H1 (cell line): ENCODE measurements around the gene SLC16A5. TPM values are rescaled to one million over a fixed set of nuclear protein-coding genes. Genes with fewer than 3 reads are reported as not detected.

Source experiments
- ATF3 ChIP-seq: IDR thresholded peaks from 2 replicates; pipeline ENCODE4 v1.6.1; 2011; ENCODE audit warnings: low read depth, mild to moderate bottlenecking, low read length; ENCODE audit not compliant: insufficient read depth
- CBX5 ChIP-seq: fragments of 300-800, 300-1000 bp; sonication (generic); IDR thresholded peaks from 2 replicates; pipeline ENCODE4 v1.7.1; 2016; ENCODE audit warnings: antibody characterized with exemption, low read length, low read depth
- E2F6 ChIP-seq: IDR thresholded peaks from 2 replicates; pipeline ENCODE4 v1.6.1; 2012; ENCODE audit warnings: inconsistent platforms
- GTF2F1 ChIP-seq: IDR thresholded peaks from 2 replicates; pipeline ENCODE4 v1.6.1; 2012; ENCODE audit warnings: low read depth, low read length, improper control_type of control experiment, borderline replicate concordance
- RXRA ChIP-seq: IDR thresholded peaks from 2 replicates; pipeline ENCODE4 v1.6.1; 2011; ENCODE audit warnings: low read depth, mild to moderate bottlenecking, low read length, moderate library complexity; ENCODE audit not compliant: insufficient read depth
- polyA plus RNA-seq, 7 experiments: library from polyadenylated mRNA; depleted of rRNA in 3 of 7; stranded (reverse) in 5 of 7; unstranded in 2 of 7; fragments of >200 nt in 5 of 7; fragments of 200-250 nt in 2 of 7; gene quantifications; 1 replicate in 5 of 7; 2 replicates in 1 of 7; 4 replicates in 1 of 7; pipeline versions ENCODE4 v1.2.1 to v1.2.3, GENCODE V29; 2011 to 2013; ENCODE audit warnings: missing spikeins in 2 of 7, mixed read lengths in 2 of 7
- total RNA-seq: library from RNA; stranded (reverse); fragmentation: NEBNext Ultra II Directional; extraction: Animal tissue kit (Norgen Biotek cat#: 25700); gene quantifications from 2 replicates; pipeline ENCODE4 v1.2.1, GENCODE V29; 2021
- TF ChIP-seq, protein P1 (sequence below): fragments of 300-600 bp; sonication (generic); IDR thresholded peaks from 2 replicates; pipeline ENCODE4 v1.7.1; 2012; ENCODE audit warnings: low read length, moderate library complexity, mild to moderate bottlenecking, inconsistent platforms; ENCODE audit not compliant: insufficient replicate concordance

Gene SLC16A5
- total and polyA plus RNA-seq, 2 of the 8 experiments (the other 6 are each of a cell fraction or from before 2014, with no cell fraction given), result 17.1 to 34.7 TPM

DNA sequence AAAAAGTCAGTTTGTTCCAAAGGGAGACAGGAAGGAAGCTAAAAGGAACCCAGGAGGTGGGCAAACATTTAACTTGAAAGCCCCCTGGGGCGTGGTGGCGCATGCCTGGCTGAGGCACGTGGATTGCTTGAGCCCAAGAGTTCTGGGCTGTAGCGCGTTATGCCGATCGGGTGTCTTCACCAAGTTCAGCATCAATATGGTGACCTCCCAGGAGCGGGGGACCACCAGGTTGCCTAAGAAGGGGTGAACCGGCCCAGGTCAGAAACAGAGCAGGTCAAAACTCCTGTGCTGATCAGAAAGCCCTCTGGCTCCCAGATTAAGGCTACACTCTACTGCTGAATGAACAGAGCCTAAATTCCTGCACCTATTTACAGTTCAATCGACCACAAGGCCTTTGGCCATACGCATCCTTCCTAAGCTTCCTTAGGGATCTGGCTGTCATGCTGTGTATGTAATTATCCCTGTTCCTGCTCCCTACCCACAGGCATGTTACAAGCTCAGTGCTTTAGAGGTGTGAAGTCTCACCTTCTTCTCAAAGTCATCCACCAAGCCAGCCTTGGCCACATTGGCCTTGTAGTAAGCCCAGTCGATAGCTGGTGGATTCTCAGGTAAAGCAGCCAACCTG is 46.0 kb upstream of the SLC16A5 start (continued):
- TF ChIP-seq, protein P1, sequence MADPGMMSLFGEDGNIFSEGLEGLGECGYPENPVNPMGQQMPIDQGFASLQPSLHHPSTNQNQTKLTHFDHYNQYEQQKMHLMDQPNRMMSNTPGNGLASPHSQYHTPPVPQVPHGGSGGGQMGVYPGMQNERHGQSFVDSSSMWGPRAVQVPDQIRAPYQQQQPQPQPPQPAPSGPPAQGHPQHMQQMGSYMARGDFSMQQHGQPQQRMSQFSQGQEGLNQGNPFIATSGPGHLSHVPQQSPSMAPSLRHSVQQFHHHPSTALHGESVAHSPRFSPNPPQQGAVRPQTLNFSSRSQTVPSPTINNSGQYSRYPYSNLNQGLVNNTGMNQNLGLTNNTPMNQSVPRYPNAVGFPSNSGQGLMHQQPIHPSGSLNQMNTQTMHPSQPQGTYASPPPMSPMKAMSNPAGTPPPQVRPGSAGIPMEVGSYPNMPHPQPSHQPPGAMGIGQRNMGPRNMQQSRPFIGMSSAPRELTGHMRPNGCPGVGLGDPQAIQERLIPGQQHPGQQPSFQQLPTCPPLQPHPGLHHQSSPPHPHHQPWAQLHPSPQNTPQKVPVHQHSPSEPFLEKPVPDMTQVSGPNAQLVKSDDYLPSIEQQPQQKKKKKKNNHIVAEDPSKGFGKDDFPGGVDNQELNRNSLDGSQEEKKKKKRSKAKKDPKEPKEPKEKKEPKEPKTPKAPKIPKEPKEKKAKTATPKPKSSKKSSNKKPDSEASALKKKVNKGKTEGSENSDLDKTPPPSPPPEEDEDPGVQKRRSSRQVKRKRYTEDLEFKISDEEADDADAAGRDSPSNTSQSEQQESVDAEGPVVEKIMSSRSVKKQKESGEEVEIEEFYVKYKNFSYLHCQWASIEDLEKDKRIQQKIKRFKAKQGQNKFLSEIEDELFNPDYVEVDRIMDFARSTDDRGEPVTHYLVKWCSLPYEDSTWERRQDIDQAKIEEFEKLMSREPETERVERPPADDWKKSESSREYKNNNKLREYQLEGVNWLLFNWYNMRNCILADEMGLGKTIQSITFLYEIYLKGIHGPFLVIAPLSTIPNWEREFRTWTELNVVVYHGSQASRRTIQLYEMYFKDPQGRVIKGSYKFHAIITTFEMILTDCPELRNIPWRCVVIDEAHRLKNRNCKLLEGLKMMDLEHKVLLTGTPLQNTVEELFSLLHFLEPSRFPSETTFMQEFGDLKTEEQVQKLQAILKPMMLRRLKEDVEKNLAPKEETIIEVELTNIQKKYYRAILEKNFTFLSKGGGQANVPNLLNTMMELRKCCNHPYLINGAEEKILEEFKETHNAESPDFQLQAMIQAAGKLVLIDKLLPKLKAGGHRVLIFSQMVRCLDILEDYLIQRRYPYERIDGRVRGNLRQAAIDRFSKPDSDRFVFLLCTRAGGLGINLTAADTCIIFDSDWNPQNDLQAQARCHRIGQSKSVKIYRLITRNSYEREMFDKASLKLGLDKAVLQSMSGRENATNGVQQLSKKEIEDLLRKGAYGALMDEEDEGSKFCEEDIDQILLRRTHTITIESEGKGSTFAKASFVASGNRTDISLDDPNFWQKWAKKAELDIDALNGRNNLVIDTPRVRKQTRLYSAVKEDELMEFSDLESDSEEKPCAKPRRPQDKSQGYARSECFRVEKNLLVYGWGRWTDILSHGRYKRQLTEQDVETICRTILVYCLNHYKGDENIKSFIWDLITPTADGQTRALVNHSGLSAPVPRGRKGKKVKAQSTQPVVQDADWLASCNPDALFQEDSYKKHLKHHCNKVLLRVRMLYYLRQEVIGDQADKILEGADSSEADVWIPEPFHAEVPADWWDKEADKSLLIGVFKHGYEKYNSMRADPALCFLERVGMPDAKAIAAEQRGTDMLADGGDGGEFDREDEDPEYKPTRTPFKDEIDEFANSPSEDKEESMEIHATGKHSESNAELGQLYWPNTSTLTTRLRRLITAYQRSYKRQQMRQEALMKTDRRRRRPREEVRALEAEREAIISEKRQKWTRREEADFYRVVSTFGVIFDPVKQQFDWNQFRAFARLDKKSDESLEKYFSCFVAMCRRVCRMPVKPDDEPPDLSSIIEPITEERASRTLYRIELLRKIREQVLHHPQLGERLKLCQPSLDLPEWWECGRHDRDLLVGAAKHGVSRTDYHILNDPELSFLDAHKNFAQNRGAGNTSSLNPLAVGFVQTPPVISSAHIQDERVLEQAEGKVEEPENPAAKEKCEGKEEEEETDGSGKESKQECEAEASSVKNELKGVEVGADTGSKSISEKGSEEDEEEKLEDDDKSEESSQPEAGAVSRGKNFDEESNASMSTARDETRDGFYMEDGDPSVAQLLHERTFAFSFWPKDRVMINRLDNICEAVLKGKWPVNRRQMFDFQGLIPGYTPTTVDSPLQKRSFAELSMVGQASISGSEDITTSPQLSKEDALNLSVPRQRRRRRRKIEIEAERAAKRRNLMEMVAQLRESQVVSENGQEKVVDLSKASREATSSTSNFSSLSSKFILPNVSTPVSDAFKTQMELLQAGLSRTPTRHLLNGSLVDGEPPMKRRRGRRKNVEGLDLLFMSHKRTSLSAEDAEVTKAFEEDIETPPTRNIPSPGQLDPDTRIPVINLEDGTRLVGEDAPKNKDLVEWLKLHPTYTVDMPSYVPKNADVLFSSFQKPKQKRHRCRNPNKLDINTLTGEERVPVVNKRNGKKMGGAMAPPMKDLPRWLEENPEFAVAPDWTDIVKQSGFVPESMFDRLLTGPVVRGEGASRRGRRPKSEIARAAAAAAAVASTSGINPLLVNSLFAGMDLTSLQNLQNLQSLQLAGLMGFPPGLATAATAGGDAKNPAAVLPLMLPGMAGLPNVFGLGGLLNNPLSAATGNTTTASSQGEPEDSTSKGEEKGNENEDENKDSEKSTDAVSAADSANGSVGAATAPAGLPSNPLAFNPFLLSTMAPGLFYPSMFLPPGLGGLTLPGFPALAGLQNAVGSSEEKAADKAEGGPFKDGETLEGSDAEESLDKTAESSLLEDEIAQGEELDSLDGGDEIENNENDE, result no peak
- TF ChIP-seq CBX5 (no peak), E2F6 (no peak), GTF2F1 (no peak), ATF3 (no peak), RXRA (no peak)
